Mesendoderm (in vitro differentiated cells): ENCODE data around the gene DBNDD2.

Experiments used
- DNase-seq: peaks from one replicate; pipeline ENCODE4 v3.0.0; 2013
- H2AK5ac ChIP-seq: 2 replicates; pipeline ENCODE4 v1.6.1; 2013; ENCODE audit warnings: low read length, inconsistent platforms
- H2BK120ac ChIP-seq: 2 replicates; pipeline ENCODE4 v1.6.1; 2013; ENCODE audit warnings: low read depth, mild to moderate bottlenecking, low read length, moderate library complexity, mixed read lengths
- H2BK15ac ChIP-seq: replicated peaks from 2 replicates; pipeline ENCODE4 v1.6.1; 2013; ENCODE audit warnings: low read depth, mild to moderate bottlenecking, moderate library complexity
- H2BK5ac ChIP-seq: 2 replicates; pipeline ENCODE4 v1.6.1; 2013; ENCODE audit warnings: low read length, inconsistent platforms
- H3K18ac ChIP-seq: 2 replicates; pipeline ENCODE4 v1.6.1; 2013; ENCODE audit warnings: mild to moderate bottlenecking, low read length, mixed read lengths
- H3K23ac ChIP-seq: one replicate; pipeline ENCODE4 v1.6.1; 2013; ENCODE audit warnings: low read length
- H3K27ac ChIP-seq: 2 replicates; pipeline ENCODE4 v1.5.1; 2013; ENCODE audit warnings: low read depth, mild to moderate bottlenecking, inconsistent platforms, low read length, moderate library complexity
- H3K27me3 ChIP-seq: 2 replicates; pipeline ENCODE4 v1.6.1; 2013; ENCODE audit warnings: low read length, control low read depth, mild to moderate bottlenecking, inconsistent platforms; ENCODE audit not compliant: insufficient read depth, poor library complexity
- H3K36me3 ChIP-seq: 2 replicates; pipeline ENCODE4 v1.6.1; 2013; ENCODE audit warnings: low read length, inconsistent platforms; ENCODE audit not compliant: control insufficient read depth, insufficient read depth
- H3K4ac ChIP-seq: one replicate; pipeline ENCODE4 v1.6.1; 2013; ENCODE audit warnings: low read depth, mild to moderate bottlenecking, low read length, moderate library complexity
- H3K4me1 ChIP-seq: 2 replicates; pipeline ENCODE4 v1.6.1; 2013; ENCODE audit warnings: low read depth, low read length, inconsistent platforms; ENCODE audit not compliant: control insufficient read depth
- H3K4me2 ChIP-seq: 2 replicates; pipeline ENCODE4 v1.6.1; 2013; ENCODE audit warnings: low read length
- H3K4me3 ChIP-seq: 2 replicates; pipeline ENCODE4 v1.5.1; 2013; ENCODE audit warnings: mild to moderate bottlenecking, low read length
- H3K56ac ChIP-seq: one replicate; pipeline ENCODE4 v1.6.1; 2013; ENCODE audit warnings: low read length
- H3K79me1 ChIP-seq: 2 replicates; pipeline ENCODE4 v1.6.1; 2013; ENCODE audit warnings: low read length, inconsistent platforms
- H3K79me2 ChIP-seq: 2 replicates; pipeline ENCODE4 v1.6.1; 2013; ENCODE audit warnings: mild to moderate bottlenecking, low read length; ENCODE audit not compliant: control insufficient read depth, insufficient read depth
- H3K9ac ChIP-seq: 2 replicates; pipeline ENCODE4 v1.6.1; 2013; ENCODE audit warnings: low read length, inconsistent platforms
- H4K5ac ChIP-seq: one replicate; pipeline ENCODE4 v1.6.1; 2013; ENCODE audit warnings: low read length
- H4K8ac ChIP-seq: one replicate; pipeline ENCODE4 v1.6.1; 2013; ENCODE audit warnings: low read depth, mild to moderate bottlenecking, control low read depth, low read length, moderate library complexity
- WGBS: extraction: QIAGEN DNeasy Blood & Tissue Kit; methylation state at CpG from one replicate; pipeline ENCODE4 v1.1.7; 2013; ENCODE audit warnings: low lambda C conversion rate, missing lambda C conversion rate; ENCODE audit not compliant: insufficient coverage; ENCODE audit errors: extremely low coverage; 5-methylcytosine and 5-hydroxymethylcytosine counted together

Gene DBNDD2

DNA sequence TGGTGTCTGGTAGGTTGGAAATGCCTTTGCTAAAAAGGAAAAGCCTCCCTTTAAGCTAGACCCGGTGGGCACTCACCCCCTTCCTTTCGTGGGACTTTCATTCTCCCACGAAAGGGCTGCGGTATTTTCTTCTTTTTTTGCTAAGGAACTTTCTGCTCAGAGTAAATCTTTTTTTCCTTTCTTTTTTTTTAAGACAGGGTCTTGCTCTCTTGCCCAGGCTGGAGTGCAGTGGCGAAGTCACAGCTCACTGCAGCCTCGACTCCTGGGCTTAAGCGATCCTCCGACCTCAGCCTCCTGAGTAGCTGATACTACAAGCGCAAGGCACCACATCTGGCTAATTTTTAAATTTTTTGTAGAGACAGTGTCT is 34.0 kb upstream of the DBNDD2 start:
- Histone ChIP-seq H4K5ac (no peak overlapping the region), H3K4me1 (peaks cover 11% of the 10 kb centered on the region), H3K56ac (no peak overlapping the region), H3K27me3 (no peaks in the 10 kb centered on the region), H2AK5ac (no peak overlapping the region), H3K18ac (no peak overlapping the region), H2BK5ac (no peak overlapping the region), H2BK15ac (no peak overlapping the region), H3K79me2 (no peaks in the 10 kb centered on the region), H3K4me3 (no peak overlapping the region), H3K4ac (no peak overlapping the region), H3K36me3 (no peaks in the 10 kb centered on the region), H3K9ac (no peak overlapping the region), H3K23ac (no peak overlapping the region), H3K27ac (no peak overlapping the region), H3K4me2 (no peak overlapping the region), H4K8ac (no peak overlapping the region), H3K79me1 (no peaks in the 10 kb centered on the region), H2BK120ac (no peak overlapping the region)
- no CpG with 5 or more reads among the region's 9 CpGs for WGBS
- DNase-seq, result no peak

DNA sequence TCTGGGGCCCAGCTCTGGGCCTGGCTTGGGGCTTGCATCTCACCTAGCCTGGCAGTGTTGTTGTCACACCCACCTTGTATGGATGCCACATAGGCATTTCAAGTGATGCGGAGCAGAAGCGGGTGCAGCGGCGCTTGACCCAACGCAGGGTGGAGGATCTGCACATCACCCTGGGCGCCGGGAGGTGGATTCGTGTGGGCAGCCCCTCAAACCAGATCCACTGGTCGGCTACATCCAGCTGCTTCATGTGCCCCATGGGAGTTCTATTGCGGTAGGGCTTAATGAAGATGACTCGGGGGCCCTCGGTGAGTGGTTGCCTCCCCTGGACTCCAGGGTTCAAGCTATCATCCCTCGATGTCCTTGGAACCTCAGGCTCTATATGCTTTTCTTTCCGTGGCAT is 33.1 kb upstream of the DBNDD2 start:
- Histone ChIP-seq H3K9ac (no peak overlapping the region), H2BK5ac (no peak overlapping the region), H3K4me1 (peaks cover 11% of the 10 kb centered on the region), H3K4me2 (no peak overlapping the region), H3K27ac (no peak overlapping the region), H2BK15ac (no peak overlapping the region), H3K18ac (no peak overlapping the region), H4K8ac (no peak overlapping the region), H3K23ac (no peak overlapping the region), H3K4ac (no peak overlapping the region), H3K79me2 (no peaks in the 10 kb centered on the region), H2AK5ac (no peak overlapping the region), H3K27me3 (no peaks in the 10 kb centered on the region), H2BK120ac (no peak overlapping the region), H3K56ac (no peak overlapping the region), H4K5ac (no peak overlapping the region), H3K79me1 (no peaks in the 10 kb centered on the region), H3K36me3 (no peaks in the 10 kb centered on the region), H3K4me3 (no peak overlapping the region)
- DNase-seq, result no peak
- WGBS, result no CpG with 5 or more reads among the region's 14 CpGs

DNA sequence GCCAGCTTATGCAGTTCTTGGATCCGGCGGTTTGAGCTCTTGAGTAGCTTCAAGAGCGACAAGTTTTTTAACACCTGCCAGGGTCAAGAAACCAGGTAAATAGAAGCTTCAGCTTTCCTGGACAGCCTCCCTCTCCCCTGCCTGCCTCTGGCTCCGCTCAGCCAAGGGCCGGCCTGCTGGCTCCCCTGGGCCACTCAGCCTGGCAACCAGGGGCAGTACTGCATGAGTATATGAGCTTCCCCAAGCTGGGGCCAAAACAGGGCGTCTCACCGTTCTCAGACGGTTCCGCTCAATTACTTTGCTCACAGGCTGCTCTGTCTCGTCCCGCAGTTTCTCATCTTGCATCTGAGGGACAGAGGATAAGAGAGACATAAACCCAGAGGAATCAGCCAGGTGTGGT is 30.8 kb upstream of the DBNDD2 start:
- Histone ChIP-seq H3K79me2 (no peaks in the 10 kb centered on the region), H3K4me2 (no peak overlapping the region), H4K8ac (no peak overlapping the region), H2AK5ac (no peak overlapping the region), H3K56ac (peak overlapping the region; percentile 25), H2BK120ac (no peak overlapping the region), H3K9ac (no peak overlapping the region), H3K79me1 (no peaks in the 10 kb centered on the region), H3K18ac (peak overlapping the region; percentile 24), H3K4ac (no peak overlapping the region), H3K23ac (no peak overlapping the region), H3K4me3 (no peak overlapping the region), H2BK15ac (no peak overlapping the region), H4K5ac (no peak overlapping the region), H3K27me3 (no peaks in the 10 kb centered on the region), H2BK5ac (no peak overlapping the region), H3K27ac (peak overlapping the region; percentile 51), H3K36me3 (no peaks in the 10 kb centered on the region), H3K4me1 (peaks cover 11% of the 10 kb centered on the region)
- no CpG with 5 or more reads among the region's 11 CpGs for WGBS
- DNase-seq, result no peak

DNA sequence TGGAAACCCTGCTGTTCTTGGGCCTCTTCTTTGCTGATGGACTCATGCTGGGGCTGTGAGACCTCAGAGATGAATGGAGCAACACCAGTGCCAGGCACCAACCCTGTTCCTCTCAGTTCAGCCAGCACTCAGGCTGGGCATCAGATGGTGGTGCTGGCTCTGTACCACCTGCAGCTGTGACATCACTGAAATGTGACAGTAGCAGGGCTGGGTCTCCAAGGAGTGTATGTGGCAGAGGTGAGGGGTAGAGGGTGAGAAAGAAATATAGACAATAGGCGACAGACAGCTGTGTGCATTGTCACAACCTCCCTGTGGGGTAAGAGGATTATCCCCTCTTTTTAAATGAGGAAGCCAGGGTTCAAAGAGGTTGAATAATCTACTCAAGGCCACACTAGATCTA is 29.9 kb upstream of the DBNDD2 start, which contains the start of gene TP53TG5:
TP53TG5 (minus strand) TSS at position 135 of the 400 bp plus-strand sequence; CDS start at position 46, 89 bp downstream.
- Histone ChIP-seq H3K4me3 (no peak within 1 kb of the TSS), H3K27me3 (no peaks in the 10 kb centered on the region), H2AK5ac (no peak within 1 kb of the TSS), H3K4me1 (peaks cover 7% of the 10 kb centered on the region), H3K18ac (peak within 1 kb of the TSS; percentile 24), H2BK120ac (no peak within 1 kb of the TSS), H3K36me3 (no peaks in the 10 kb centered on the region), H4K8ac (no peak within 1 kb of the TSS), H4K5ac (no peak within 1 kb of the TSS), H3K9ac (no peak within 1 kb of the TSS), H3K79me2 (no peaks in the 10 kb centered on the region), H3K79me1 (no peaks in the 10 kb centered on the region), H3K56ac (peak within 1 kb of the TSS; percentile 18), H2BK15ac (no peak within 1 kb of the TSS), H3K4me2 (no peak within 1 kb of the TSS), H3K27ac (peak within 1 kb of the TSS; percentile 51), H2BK5ac (peak within 1 kb of the TSS; percentile 60), H3K23ac (no peak within 1 kb of the TSS), H3K4ac (no peak within 1 kb of the TSS)
- no CpG with 5 or more reads among the region's 1 CpG for WGBS
- peak; percentile 77 for DNase-seq

DNA sequence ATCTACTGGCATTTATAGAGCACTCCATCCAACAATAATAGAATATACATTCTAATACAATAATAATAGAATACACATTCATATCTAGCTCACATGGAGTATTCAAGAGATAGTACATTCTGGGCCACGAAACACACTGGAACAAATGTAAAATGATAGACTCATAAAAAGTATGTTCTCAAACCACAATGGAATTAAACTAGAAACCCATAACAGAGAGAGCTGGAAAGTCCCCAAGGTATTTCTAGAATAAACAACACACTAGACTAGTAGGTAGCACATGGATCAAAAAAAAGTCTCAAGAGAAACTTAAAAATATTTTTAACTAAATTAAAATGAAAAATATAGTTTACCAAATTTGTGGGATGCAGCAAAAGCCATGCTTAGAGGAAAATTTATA is 20.8 kb upstream of the DBNDD2 start:
- no peaks in the 10 kb centered on the region for H3K4me1 ChIP-seq
- no CpG with 5 or more reads among the region's 1 CpG for WGBS
- DNase-seq, result no peak

DNA sequence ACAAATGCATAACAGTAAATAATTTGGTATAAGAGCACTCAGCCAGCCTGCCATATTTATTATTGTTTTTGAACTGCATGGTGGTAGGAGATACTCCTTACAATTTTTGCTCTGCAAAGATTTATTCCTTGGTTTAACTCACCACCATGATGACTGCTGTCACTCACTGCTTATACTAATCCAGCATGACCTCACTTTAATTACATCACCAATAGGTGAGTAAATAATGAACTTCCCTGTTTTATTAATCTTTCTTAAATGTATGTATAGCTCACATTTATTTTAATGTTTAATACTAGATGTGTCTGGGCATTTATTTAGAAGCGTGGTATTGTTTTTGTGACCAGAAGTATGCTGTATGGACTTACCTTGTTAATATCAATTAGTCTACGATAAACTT is 17.2 kb upstream of the DBNDD2 start:
- no CpG with 5 or more reads among the region's 2 CpGs for WGBS

More for the DNA sequence above, 20.8 kb upstream of the DBNDD2 start:
- no peaks in the 10 kb centered on the region for H3K79me2 ChIP-seq
- H3K9ac ChIP-seq, result no peak overlapping the region
- no peak overlapping the region for H3K4ac ChIP-seq
- no peak overlapping the region for H3K56ac ChIP-seq
- H4K8ac ChIP-seq, result no peak overlapping the region
- H3K27me3 ChIP-seq, result no peaks in the 10 kb centered on the region
- no peak overlapping the region for H3K23ac ChIP-seq
- no peak overlapping the region for H3K27ac ChIP-seq
- H4K5ac ChIP-seq, result no peak overlapping the region
- H3K18ac ChIP-seq, result no peak overlapping the region
- no peak overlapping the region for H2BK15ac ChIP-seq
- no peaks in the 10 kb centered on the region for H3K79me1 ChIP-seq
- no peak overlapping the region for H2BK5ac ChIP-seq
- no peak overlapping the region for H2BK120ac ChIP-seq
- no peaks in the 10 kb centered on the region for H3K36me3 ChIP-seq
- H3K4me2 ChIP-seq, result no peak overlapping the region
- no peak overlapping the region for H2AK5ac ChIP-seq
- H3K4me3 ChIP-seq, result no peak overlapping the region

More for the DNA sequence above, 17.2 kb upstream of the DBNDD2 start:
- Histone ChIP-seq H3K4ac (no peak overlapping the region), H3K27me3 (no peaks in the 10 kb centered on the region), H3K4me2 (no peak overlapping the region), H3K4me1 (no peaks in the 10 kb centered on the region), H2BK5ac (no peak overlapping the region), H3K18ac (no peak overlapping the region), H3K23ac (no peak overlapping the region), H2BK15ac (no peak overlapping the region), H4K8ac (no peak overlapping the region), H3K4me3 (no peak overlapping the region), H2BK120ac (no peak overlapping the region), H3K9ac (no peak overlapping the region), H4K5ac (no peak overlapping the region), H3K36me3 (no peaks in the 10 kb centered on the region), H3K79me2 (no peaks in the 10 kb centered on the region), H3K56ac (no peak overlapping the region), H2AK5ac (no peak overlapping the region), H3K27ac (no peak overlapping the region), H3K79me1 (no peaks in the 10 kb centered on the region)
- DNase-seq, result no peak
